ENCODE results near the gene EBF3. TPM values are rescaled to one million over a fixed set of nuclear protein-coding genes. Genes with fewer than 3 reads are reported as not detected.

EBF3 gene
- total RNA-seq, 1 donor from 2014 or later: not detected

GRCh38 chr10:129958148-129958628 is 5.9 kb downstream of the EBF3 start:
- Mint-ChIP-seq H3K4me1 (ENCODE audit: low read depth) (peaks cover 17% of the 10 kb centered on the region), H3K27me3 (ENCODE audit: low read depth) (peaks cover 70% of the 10 kb centered on the region), H3K9me3 (ENCODE audit: low read depth) (no peaks in the 10 kb centered on the region), H3K36me3 (ENCODE audit: low read depth) (no peaks in the 10 kb centered on the region), H3K4me3 (ENCODE audit: unreplicated experiment) (no peak overlapping the region), H3K27ac (ENCODE audit: unreplicated experiment) (no peak overlapping the region)
- DNase-seq (ENCODE audit: low spot score): no peak
- peak; percentile 34 for TF ChIP-seq CTCF (IDR thresholded peaks at IDR 0.05)

- DNase-seq (ENCODE audit: low spot score): no peak
- H3K9me3 Mint-ChIP-seq (ENCODE audit: low read depth): no peaks in the 10 kb centered on the region
- H3K4me3 Mint-ChIP-seq (ENCODE audit: unreplicated experiment): no peak overlapping the region
- no peaks in the 10 kb centered on the region for H3K36me3 Mint-ChIP-seq (ENCODE audit: low read depth)
- no peak overlapping the region for H3K27ac Mint-ChIP-seq (ENCODE audit: unreplicated experiment)
- no peak for TF ChIP-seq CTCF (IDR thresholded peaks at IDR 0.05)
- H3K27me3 Mint-ChIP-seq (ENCODE audit: low read depth): peaks cover 65% of the 10 kb centered on the region
- peaks cover 10% of the 10 kb centered on the region for H3K4me1 Mint-ChIP-seq (ENCODE audit: low read depth)
Measured at GRCh38 chr10:129956876-129957673, 7.0 kb downstream of the EBF3 start.

- no peak overlapping the region for H3K4me3 Mint-ChIP-seq (ENCODE audit: unreplicated experiment)
- TF ChIP-seq CTCF (IDR thresholded peaks at IDR 0.05): no peak
- H3K27ac Mint-ChIP-seq (ENCODE audit: unreplicated experiment): no peak overlapping the region
- no peak for DNase-seq (ENCODE audit: low spot score)
- H3K9me3 Mint-ChIP-seq (ENCODE audit: low read depth): no peaks in the 10 kb centered on the region
- peaks cover 60% of the 10 kb centered on the region for H3K27me3 Mint-ChIP-seq (ENCODE audit: low read depth)
- peaks cover 10% of the 10 kb centered on the region for H3K4me1 Mint-ChIP-seq (ENCODE audit: low read depth)
- no peaks in the 10 kb centered on the region for H3K36me3 Mint-ChIP-seq (ENCODE audit: low read depth)
Measured at GRCh38 chr10:129956286-129956670, 7.8 kb downstream of the EBF3 start.

- H3K36me3 Mint-ChIP-seq (ENCODE audit: low read depth): no peaks in the 10 kb centered on the region
- peak overlapping the region; percentile 32 for H3K27ac Mint-ChIP-seq (ENCODE audit: unreplicated experiment)
- H3K27me3 Mint-ChIP-seq (ENCODE audit: low read depth): peaks cover 59% of the 10 kb centered on the region
- peaks cover 10% of the 10 kb centered on the region for H3K4me1 Mint-ChIP-seq (ENCODE audit: low read depth)
- no peak overlapping the region for H3K4me3 Mint-ChIP-seq (ENCODE audit: unreplicated experiment)
- no peak for TF ChIP-seq CTCF (IDR thresholded peaks at IDR 0.05)
- no peak for DNase-seq (ENCODE audit: low spot score)
- no peaks in the 10 kb centered on the region for H3K9me3 Mint-ChIP-seq (ENCODE audit: low read depth)
Measured at GRCh38 chr10:129955601-129956285, 8.3 kb downstream of the EBF3 start.

- no peak for TF ChIP-seq CTCF (IDR thresholded peaks at IDR 0.05)
- no peaks in the 10 kb centered on the region for H3K9me3 Mint-ChIP-seq (ENCODE audit: low read depth)
- peaks cover 52% of the 10 kb centered on the region for H3K27me3 Mint-ChIP-seq (ENCODE audit: low read depth)
- H3K27ac Mint-ChIP-seq (ENCODE audit: unreplicated experiment): no peak overlapping the region
- H3K4me1 Mint-ChIP-seq (ENCODE audit: low read depth): peaks cover 7% of the 10 kb centered on the region
- DNase-seq (ENCODE audit: low spot score): no peak
- no peaks in the 10 kb centered on the region for H3K36me3 Mint-ChIP-seq (ENCODE audit: low read depth)
- H3K4me3 Mint-ChIP-seq (ENCODE audit: unreplicated experiment): no peak overlapping the region
Measured at GRCh38 chr10:129954492-129955315, 9.4 kb downstream of the EBF3 start.

Data from chondrocyte (in vitro differentiated cells).